Cardiac muscle cell (in vitro differentiated cells and primary cell): ENCODE measurements around the gene KLK4. TPM values are rescaled to one million over a fixed set of nuclear protein-coding genes. Genes with fewer than 3 reads are reported as not detected.

ENCODE experiments used
- DNase-seq, 2 donors: peaks; one replicate each; pipeline versions ENCODE4 v3.0.0 to v3.0.0-alpha.2; 2010 to 2017; ENCODE audit warnings: low read depth in 1 of 2, low spot score in 1 of 2
- H3K27ac ChIP-seq: fragments of 200-600 bp; sonication (generic); 2 replicates; pipeline ENCODE4 v1.5.1; 2016
- H3K27me3 ChIP-seq: fragments of 200-600 bp; sonication (generic); 2 replicates; pipeline ENCODE4 v1.6.0; 2016; ENCODE audit warnings: control low read depth
- H3K36me3 ChIP-seq: fragments of 200-600 bp; sonication (generic); 2 replicates; pipeline ENCODE4 v1.5.1; 2016; ENCODE audit warnings: control low read depth
- H3K4me1 ChIP-seq: fragments of 200-600 bp; sonication (generic); 2 replicates; pipeline ENCODE4 v1.8.1; 2017; ENCODE audit warnings: low read depth, mild to moderate bottlenecking, mixed run types
- H3K4me3 ChIP-seq: fragments of 200-600 bp; sonication (generic); 2 replicates; pipeline ENCODE4 v1.5.1; 2016; ENCODE audit warnings: mild to moderate bottlenecking
- H3K9me3 ChIP-seq: fragments of 200-600 bp; sonication (generic); 2 replicates; pipeline ENCODE4 v1.5.1; 2017; ENCODE audit warnings: low read depth, mild to moderate bottlenecking, control low read depth
- polyA plus RNA-seq: library from polyadenylated mRNA; unstranded; fragments of >200 nt; fragmentation: Nextera tagmentation; extraction: Ambion mirVana; gene quantifications from 2 replicates; pipeline ENCODE4 v1.2.1, GENCODE V29; 2016
- total RNA-seq: library from RNA; depleted of rRNA; stranded (reverse); fragments of >200 nt; gene quantifications from 2 replicates; pipeline ENCODE4 v1.2.3, GENCODE V29; 2016
- TF ChIP-seq, protein P1 (sequence below): IDR thresholded peaks from 2 replicates; pipeline ENCODE4 v1.5.1; 2012; ENCODE audit warnings: low read depth, mild to moderate bottlenecking, low read length

KLK4 gene
- total and polyA plus RNA-seq, 2 experiments from 2014 or later, result not detected

DNA sequence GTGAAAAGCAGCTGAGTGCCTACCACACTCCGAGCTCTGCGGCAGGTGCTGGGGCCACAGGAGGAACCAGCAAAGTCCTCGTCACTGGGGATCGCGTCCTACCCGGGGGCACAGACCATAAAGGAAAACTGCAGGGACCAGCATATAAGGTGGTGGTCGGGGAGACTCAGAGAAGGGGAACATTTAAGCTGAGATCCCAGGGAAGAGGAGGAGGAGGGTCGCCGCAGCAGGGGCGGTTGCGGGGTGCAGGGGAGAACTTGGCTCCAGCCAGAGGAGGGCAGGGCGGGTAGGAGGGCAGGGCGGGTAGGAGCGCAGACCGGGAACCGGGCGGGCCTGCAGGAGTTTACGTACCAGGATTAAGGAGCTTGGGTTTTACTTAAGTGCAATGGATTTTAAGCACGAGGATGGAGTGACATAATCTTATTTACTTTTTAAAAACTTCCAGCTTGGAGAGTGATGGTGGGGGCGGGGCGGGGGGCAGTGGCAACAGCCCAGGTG, 956 bp upstream of the KLK4 start:
- peaks cover 82% of the 10 kb centered on the region for H3K27me3 ChIP-seq

DNA sequence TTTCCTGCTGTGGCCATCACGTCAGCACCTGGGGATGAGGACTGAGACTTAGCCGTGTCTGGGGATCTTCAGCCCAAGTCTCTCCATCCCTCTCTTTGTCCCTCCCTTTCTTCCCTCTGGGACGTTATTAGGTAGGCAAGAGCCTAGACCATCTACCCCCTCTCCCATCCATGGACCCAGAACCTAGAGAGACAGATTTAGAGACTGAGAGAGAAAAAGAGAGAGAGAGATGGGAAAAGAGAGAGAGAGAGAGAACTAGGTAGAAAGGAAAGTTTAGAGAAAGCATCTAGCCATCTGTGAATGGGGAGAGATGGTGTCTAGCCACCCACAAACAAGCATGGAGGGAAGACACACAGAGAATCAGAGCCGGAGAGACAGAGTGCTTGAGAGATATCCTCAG, 473 bp downstream of the KLK4 start:
- H3K9me3 ChIP-seq, result no peaks in the 10 kb centered on the region
- H3K4me1 ChIP-seq, result no peaks in the 10 kb centered on the region
- no peak overlapping the region for H3K4me3 ChIP-seq
- peaks cover 80% of the 10 kb centered on the region for H3K27me3 ChIP-seq
- H3K36me3 ChIP-seq, result no peaks in the 10 kb centered on the region
- TF ChIP-seq, protein P1, sequence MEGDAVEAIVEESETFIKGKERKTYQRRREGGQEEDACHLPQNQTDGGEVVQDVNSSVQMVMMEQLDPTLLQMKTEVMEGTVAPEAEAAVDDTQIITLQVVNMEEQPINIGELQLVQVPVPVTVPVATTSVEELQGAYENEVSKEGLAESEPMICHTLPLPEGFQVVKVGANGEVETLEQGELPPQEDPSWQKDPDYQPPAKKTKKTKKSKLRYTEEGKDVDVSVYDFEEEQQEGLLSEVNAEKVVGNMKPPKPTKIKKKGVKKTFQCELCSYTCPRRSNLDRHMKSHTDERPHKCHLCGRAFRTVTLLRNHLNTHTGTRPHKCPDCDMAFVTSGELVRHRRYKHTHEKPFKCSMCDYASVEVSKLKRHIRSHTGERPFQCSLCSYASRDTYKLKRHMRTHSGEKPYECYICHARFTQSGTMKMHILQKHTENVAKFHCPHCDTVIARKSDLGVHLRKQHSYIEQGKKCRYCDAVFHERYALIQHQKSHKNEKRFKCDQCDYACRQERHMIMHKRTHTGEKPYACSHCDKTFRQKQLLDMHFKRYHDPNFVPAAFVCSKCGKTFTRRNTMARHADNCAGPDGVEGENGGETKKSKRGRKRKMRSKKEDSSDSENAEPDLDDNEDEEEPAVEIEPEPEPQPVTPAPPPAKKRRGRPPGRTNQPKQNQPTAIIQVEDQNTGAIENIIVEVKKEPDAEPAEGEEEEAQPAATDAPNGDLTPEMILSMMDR, result no peak
- no peak for DNase-seq
- H3K27ac ChIP-seq, result no peak overlapping the region

More for the DNA sequence above, 956 bp upstream of the KLK4 start:
- no peaks in the 10 kb centered on the region for H3K36me3 ChIP-seq
- no peak overlapping the region for H3K4me3 ChIP-seq
- DNase-seq, result no peak
- no peak overlapping the region for H3K27ac ChIP-seq
- no peaks in the 10 kb centered on the region for H3K4me1 ChIP-seq
- TF ChIP-seq, protein P1, result no peak
- no peaks in the 10 kb centered on the region for H3K9me3 ChIP-seq

DNA sequence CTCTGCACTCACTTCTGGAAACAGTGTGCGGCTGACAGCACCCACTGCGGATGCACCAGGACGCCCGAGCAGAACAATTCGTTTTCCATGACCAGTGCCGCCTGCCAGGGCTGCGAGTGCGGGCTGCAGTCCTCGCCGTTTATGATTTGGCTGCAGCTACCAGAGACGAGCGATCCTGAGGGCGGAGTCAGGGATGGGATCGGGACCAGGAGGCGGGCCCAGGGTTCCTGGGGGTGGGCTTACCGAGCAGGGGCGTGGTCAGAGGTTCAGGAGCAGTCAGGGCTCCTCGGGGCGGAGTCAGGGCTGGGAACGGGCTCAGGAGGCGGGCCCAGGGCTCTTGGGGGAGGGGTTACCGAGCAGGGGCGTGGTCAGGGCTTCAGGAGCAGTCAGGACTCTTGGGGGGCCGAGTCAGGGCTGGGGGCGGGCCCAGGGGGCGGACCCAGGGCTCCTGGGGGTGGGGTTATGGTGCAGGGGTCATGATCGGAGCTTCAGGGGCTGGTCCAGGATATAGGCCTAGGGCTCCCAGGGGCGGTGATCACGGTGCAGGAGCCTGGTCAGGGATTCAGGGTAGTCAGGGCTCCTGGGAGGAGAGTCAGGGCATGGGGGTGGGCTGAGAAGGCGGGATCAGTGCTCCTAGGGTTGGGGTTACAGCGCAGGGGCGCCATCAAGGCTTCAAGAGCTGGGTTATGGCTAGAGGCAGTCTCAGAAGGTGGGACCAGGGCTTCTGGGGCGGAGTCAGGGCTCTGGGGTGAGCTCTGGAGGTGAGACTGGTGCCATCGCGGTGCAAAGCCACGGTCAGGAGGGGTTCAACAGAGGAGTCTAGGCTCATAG, 1.7 kb downstream of the KLK4 start:
- Histone ChIP-seq H3K27ac (no peak overlapping the region), H3K36me3 (no peaks in the 10 kb centered on the region), H3K4me1 (no peaks in the 10 kb centered on the region), H3K27me3 (peaks cover 74% of the 10 kb centered on the region), H3K9me3 (no peaks in the 10 kb centered on the region), H3K4me3 (no peak overlapping the region)
- DNase-seq, result peak; percentile 50 to 87
- TF ChIP-seq, protein P1, result no peak

DNA sequence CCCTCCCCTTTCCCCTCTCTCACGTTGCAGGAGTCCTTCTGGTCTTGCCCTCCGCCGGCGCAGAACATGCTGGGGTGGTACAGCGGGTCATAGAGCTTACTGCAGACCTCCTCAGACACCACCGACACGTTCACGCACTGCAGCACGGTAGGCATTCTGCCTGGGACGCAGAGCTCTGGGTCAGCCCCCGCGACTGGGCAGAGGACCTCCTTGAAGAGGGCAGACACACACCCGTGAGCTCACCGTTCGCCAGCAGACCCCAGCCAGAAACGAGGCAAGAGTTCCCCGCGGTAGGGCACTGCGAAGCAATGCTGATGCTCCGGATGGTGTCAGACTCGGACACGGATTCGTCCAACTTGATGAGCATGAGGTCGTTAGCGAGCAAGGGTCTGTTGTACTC, 2.9 kb downstream of the KLK4 start:
- peaks cover 70% of the 10 kb centered on the region for H3K27me3 ChIP-seq
- H3K9me3 ChIP-seq, result no peaks in the 10 kb centered on the region
- no peak overlapping the region for H3K4me3 ChIP-seq

DNA sequence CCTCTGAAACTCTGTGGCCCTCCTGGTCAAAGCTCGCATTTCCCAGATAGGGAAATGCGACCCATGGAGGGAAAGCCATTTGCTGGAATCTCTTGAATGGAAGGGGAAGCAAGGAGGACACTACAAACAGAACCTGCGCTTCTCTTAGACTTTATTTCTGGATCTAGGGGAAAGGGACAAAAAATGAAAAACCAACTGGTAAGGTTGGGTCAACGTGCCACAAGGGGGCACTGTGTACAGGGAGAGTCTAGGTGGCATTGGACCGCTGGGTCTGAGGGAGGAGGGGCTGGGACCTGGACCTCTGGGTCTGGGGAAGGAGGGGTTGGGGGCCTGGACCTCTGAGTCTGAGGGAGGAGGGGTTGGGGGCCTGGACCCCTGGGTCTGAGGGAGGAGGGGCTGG, 5.0 kb downstream of the KLK4 start:
- H3K27ac ChIP-seq, result no peak overlapping the region
- no peaks in the 10 kb centered on the region for H3K9me3 ChIP-seq
- no peaks in the 10 kb centered on the region for H3K4me1 ChIP-seq
- H3K4me3 ChIP-seq, result no peak overlapping the region
- peak; percentile 40 to 58 for DNase-seq
- TF ChIP-seq, protein P1, result peak; percentile 57
- peaks cover 49% of the 10 kb centered on the region for H3K27me3 ChIP-seq
- H3K36me3 ChIP-seq, result no peaks in the 10 kb centered on the region

More for the DNA sequence above, 2.9 kb downstream of the KLK4 start:
- no peaks in the 10 kb centered on the region for H3K4me1 ChIP-seq
- no peak for DNase-seq
- H3K36me3 ChIP-seq, result no peaks in the 10 kb centered on the region
- H3K27ac ChIP-seq, result no peak overlapping the region
- TF ChIP-seq, protein P1, result no peak
